ENCODE measurements around the gene FADS3. TPM values are rescaled to one million over a fixed set of nuclear protein-coding genes. Genes with fewer than 3 reads are reported as not detected.

Gene FADS3
- total RNA-seq, 2 donors from 2014 or later = 24.8 to 28.4 TPM

DNA sequence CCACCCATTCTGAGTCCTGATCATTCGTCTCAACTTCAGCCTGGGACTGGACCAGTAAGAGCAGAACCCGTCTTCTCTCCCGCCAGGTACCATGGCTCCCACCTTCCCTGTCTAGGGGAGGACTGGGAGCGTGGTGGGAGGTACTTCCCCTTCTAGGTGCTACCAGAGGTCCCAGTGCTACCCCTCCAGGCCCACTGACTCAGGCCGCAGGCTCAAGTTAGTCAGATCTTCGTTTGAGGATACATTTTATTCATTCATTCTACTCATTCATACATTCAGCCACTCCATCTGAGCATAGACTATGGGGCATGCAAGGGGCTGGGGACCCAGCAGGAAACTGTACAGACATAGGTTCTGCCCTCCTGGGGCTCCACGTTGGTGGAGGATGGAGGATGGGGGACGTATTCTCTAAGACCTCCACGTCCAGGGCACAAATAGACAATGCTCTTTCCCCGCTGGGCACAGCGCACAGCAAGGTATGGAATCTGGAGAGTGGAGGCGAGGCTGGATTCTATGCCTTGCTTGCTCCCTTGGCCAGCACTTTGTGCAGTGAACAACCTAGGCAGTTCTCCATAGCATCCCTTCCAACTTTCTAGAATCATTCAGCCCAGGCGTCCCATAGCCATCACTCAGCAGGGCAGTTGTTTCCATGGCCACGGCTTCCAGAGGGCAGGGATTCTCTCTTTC is 27.0 kb upstream of the FADS3 start:
- H3K27me3 Mint-ChIP-seq (ENCODE audit: insufficient read depth) = peaks cover 24% of the 10 kb centered on the region
- H3K4me3 Mint-ChIP-seq = peak overlapping the region; percentile 62
- WGBS, 2 experiments (ENCODE audit: insufficient coverage in 1 of 2, insufficient read length in 1 of 2) = 91% methylated on average over 6 to 14 of the region's 14 CpGs
- H3K27me3 ChIP-seq (ENCODE audit: control insufficient read depth, insufficient read depth, low read length, poor library complexity, severe bottlenecking) = peaks cover 10% of the 10 kb centered on the region
- no peak overlapping the region for H3K27ac ChIP-seq (ENCODE audit: low read depth, low read length)
- DNase-seq = peak; percentile 42
- H3K36me3 Mint-ChIP-seq (ENCODE audit: low read depth) = no peaks in the 10 kb centered on the region
- no peak overlapping the region for H3K9ac ChIP-seq (ENCODE audit: extremely low read depth, low read length, poor library complexity, severe bottlenecking)
- no peak for TF ChIP-seq CTCF (conservative IDR thresholded peaks at IDR 0.05)
- no peaks in the 10 kb centered on the region for H3K9me3 Mint-ChIP-seq
- peaks cover 11% of the 10 kb centered on the region for H3K4me1 ChIP-seq (ENCODE audit: control insufficient read depth, insufficient read depth, low read length)
- peak overlapping the region; percentile 72 for H3K4me3 ChIP-seq (ENCODE audit: low read length)
- H3K27ac Mint-ChIP-seq = no peak overlapping the region
- H3K9me3 ChIP-seq (ENCODE audit: control insufficient read depth, low read length) = no peaks in the 10 kb centered on the region
- H3K4me1 Mint-ChIP-seq = peaks cover 46% of the 10 kb centered on the region
- H3K36me3 ChIP-seq (ENCODE audit: control insufficient read depth, insufficient read depth, low read length) = no peaks in the 10 kb centered on the region

GRCh38 chr11:61917334-61918109 is 26.2 kb upstream of the FADS3 start, which contains the start of gene RAB3IL1:
RAB3IL1 (minus strand) TSS chr11:61917566; CDS start chr11:61917367, 199 bp downstream.
- Mint-ChIP-seq H3K9me3 (no peaks in the 10 kb centered on the region), H3K36me3 (ENCODE audit: low read depth) (no peaks in the 10 kb centered on the region), H3K27ac (peak within 1 kb of the TSS; percentile 32), H3K27me3 (ENCODE audit: insufficient read depth) (peaks cover 24% of the 10 kb centered on the region), H3K4me3 (peak within 1 kb of the TSS; percentile 62), H3K4me1 (peaks cover 38% of the 10 kb centered on the region)
- WGBS, 2 experiments (ENCODE audit: insufficient coverage in 1 of 2, insufficient read length in 1 of 2) = 5 to 18% methylated on average over 16 to 74 of the region's 74 CpGs
- H3K27me3 ChIP-seq (ENCODE audit: control insufficient read depth, insufficient read depth, low read length, poor library complexity, severe bottlenecking) = peaks cover 10% of the 10 kb centered on the region
- H3K4me1 ChIP-seq (ENCODE audit: control insufficient read depth, insufficient read depth, low read length) = peaks cover 3% of the 10 kb centered on the region
- no peaks in the 10 kb centered on the region for H3K36me3 ChIP-seq (ENCODE audit: control insufficient read depth, insufficient read depth, low read length)
- H3K9me3 ChIP-seq (ENCODE audit: control insufficient read depth, low read length) = no peaks in the 10 kb centered on the region
- peak within 1 kb of the TSS; percentile 72 for H3K4me3 ChIP-seq (ENCODE audit: low read length)
- TF ChIP-seq CTCF (conservative IDR thresholded peaks at IDR 0.05) = no peak
- peak; percentile 82 for DNase-seq
- H3K27ac ChIP-seq (ENCODE audit: low read depth, low read length) = no peak within 1 kb of the TSS
- peak within 1 kb of the TSS; percentile 15 for H3K9ac ChIP-seq (ENCODE audit: extremely low read depth, low read length, poor library complexity, severe bottlenecking)

- H3K27me3 Mint-ChIP-seq (ENCODE audit: insufficient read depth) = peaks cover 24% of the 10 kb centered on the region
- H3K36me3 Mint-ChIP-seq (ENCODE audit: low read depth) = no peaks in the 10 kb centered on the region
- H3K4me1 Mint-ChIP-seq = peaks cover 36% of the 10 kb centered on the region
- Histone ChIP-seq H3K36me3 (ENCODE audit: control insufficient read depth, insufficient read depth, low read length) (no peaks in the 10 kb centered on the region), H3K9ac (ENCODE audit: extremely low read depth, low read length, poor library complexity, severe bottlenecking) (no peak overlapping the region), H3K27ac (ENCODE audit: low read depth, low read length) (no peak overlapping the region), H3K4me3 (ENCODE audit: low read length) (peak overlapping the region; percentile 72), H3K4me1 (ENCODE audit: control insufficient read depth, insufficient read depth, low read length) (peaks cover 3% of the 10 kb centered on the region), H3K9me3 (ENCODE audit: control insufficient read depth, low read length) (no peaks in the 10 kb centered on the region), H3K27me3 (ENCODE audit: control insufficient read depth, insufficient read depth, low read length, poor library complexity, severe bottlenecking) (peaks cover 10% of the 10 kb centered on the region)
- peak; percentile 47 for DNase-seq
- H3K9me3 Mint-ChIP-seq = no peaks in the 10 kb centered on the region
- 18 to 24% methylated on average over 6 to 32 of the region's 32 CpGs for WGBS, 2 experiments (ENCODE audit: insufficient coverage in 1 of 2, insufficient read length in 1 of 2)
- H3K27ac Mint-ChIP-seq = no peak overlapping the region
- no peak for TF ChIP-seq CTCF (conservative IDR thresholded peaks at IDR 0.05)
- H3K4me3 Mint-ChIP-seq = peak overlapping the region; percentile 62
Measured at GRCh38 chr11:61916737-61917333, 25.5 kb upstream of the FADS3 start.
